CD4-positive, alpha-beta T cell treated with Interferon alpha-2 for 1 hour (primary cell): Measurements from ENCODE around the gene STK17A.
"Not testable (repeated sequence)": the region's sequence is repeated elsewhere in the genome, so short reads cannot be mapped to it uniquely, and the experiment has no call there.

Experiments
- DNase-seq, 2 donors: peaks; one replicate each; pipeline ENCODE4 v3.0.0-alpha.2; 2020 to 2022

The STK17A gene

DNA sequence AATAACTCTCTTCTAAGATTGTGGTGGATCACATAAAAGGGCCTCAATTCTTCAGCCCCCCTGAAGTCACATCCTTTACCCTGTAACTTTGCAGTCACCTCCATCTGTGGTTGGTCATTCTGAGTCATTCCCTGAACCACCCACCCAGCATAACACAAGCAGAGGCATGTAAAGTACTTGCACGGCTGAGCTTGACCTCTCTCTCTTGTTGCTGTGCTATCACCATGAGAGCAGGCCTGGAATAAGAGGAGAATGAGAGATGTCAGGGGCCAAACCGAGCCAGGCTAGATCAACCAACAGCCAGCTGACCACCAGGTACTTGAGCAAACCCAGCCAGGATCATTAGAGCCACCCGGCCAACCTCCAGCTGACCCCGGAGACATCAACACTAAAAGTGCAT, 13.5 kb upstream of the STK17A start:
- DNase-seq: no peak

DNA sequence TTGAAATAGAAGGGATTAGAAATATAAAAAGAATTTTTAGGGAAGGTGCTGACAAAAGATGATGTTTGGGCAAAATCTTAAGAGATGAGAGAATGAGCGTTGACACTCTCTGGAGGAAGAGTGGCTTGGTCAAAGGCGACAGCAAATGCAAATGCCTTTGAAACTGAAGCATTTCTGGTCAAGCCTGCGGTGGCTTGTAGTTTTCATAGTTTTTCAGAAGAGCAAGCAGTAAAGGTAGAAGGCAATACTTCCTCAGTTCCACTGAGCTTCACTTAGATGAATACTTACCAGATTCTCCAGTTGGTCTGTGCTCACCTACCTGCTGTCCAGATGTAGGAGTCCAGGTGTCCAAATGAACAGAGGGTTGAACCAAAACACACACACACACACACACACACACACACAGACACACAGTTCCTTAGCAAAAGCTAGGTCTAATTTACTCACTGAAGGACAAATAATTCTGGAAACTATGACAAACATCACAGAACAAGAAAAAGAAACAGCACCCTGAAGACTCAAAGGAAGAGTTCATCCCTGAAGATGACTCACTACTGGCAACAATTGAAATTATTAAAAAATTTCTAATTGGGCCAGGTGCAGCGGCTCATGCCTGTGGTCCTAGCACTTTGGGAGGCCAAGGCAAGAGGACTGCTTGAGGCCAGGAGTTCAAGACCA, 12.1 kb upstream of the STK17A start:
- no peak for DNase-seq

- peak; percentile 33 to 63 for DNase-seq
Observed at GRCh38 chr7:43572516-43573049, 10.3 kb upstream of the STK17A start.

DNA sequence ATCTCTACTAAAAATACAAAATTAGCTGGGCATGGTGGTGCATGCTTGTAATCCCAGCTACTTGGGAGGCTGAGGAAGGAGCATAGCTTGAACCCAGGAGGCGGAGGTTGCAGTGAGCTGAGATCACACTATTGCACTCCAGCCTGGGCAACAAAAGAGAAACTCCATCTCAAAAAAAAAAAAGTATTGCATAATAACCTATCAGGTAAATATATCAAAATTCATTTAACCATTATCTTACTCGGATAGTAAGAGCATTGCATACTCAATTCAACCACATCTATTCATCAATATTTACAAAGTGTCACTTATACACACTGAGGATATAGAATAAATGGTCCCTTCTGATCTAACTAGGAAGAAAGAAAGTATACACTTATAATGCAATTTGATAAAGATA, 9.1 kb upstream of the STK17A start:
- DNase-seq: not testable (repeated sequence)

GRCh38 chr7:43575506-43575905, 7.4 kb upstream of the STK17A start:
- DNase-seq: no peak

DNA sequence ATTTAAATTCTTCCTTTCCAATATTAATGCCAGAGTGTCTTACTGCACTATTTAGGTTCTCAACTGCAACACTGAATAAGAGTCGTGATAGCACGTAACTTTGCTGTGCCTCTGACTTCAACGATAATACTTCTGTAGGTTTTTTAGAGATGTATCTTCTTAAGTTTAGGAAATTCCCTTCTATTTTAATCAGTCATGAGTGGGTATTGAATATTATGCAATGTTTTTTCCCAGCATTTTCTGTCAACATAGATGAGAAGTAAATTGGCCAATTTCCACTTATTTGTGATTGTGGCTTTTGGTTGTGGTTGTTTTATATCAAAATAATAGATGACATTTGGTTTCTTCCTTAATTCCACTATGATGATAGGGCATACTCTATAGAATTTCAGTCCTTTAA, 6.7 kb upstream of the STK17A start:
- no peak for DNase-seq

- DNase-seq: no peak
Observed at GRCh38 chr7:43577485-43577951, 5.4 kb upstream of the STK17A start.

- DNase-seq: peak; percentile 57 to 79
Observed at GRCh38 chr7:43583424-43584194, 701 bp downstream of the STK17A start.

DNA sequence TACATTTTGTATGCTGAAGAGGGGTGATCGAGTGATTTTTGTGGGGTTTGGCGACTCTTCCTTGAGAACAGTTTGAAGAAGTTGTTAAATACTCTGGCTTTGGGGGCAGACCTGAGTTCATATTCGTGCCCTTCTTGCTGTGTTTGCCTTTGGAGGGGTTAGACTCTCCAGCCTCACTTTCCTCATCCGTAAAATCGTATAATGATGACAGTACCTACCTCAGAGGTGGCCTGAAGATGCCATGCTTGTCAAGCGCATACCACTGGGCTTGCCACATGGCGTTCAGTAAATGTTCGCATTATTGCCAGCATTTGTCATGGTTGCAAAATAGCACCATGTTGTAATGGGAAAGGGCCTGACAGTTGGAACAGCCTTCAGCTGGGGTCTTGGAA, 1.3 kb downstream of the STK17A start:
- DNase-seq: peak; percentile 15 to 57

GRCh38 chr7:43584733-43585132, 1.8 kb downstream of the STK17A start:
- DNase-seq: not testable (repeated sequence)

DNA sequence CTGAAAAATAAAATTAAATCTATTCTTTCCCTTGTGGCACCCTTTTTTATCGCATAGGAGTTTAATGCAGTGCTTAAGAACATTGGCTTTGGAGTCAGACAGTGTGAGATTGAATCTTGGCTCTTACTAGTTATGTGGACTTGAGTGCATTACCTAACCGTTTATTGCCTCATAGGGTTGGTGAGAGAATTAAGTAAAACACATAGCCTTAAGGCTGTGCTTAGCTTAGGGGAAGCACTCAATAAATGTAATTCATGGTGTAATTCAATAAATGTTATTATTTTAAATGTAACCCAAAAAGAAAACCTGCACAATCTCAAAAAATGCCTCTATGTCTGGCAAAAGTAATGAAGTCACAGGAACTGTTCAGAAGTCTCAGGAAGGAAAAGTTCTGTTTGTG, 2.7 kb downstream of the STK17A start:
- peak in 1 of 2 donors; percentile 53 for DNase-seq

- peak in 1 of 2 donors; percentile 76 for DNase-seq
Observed at GRCh38 chr7:43586251-43586900, 3.5 kb downstream of the STK17A start.

- DNase-seq: no peak
Observed at GRCh38 chr7:43588477-43589132, 5.7 kb downstream of the STK17A start.

DNA sequence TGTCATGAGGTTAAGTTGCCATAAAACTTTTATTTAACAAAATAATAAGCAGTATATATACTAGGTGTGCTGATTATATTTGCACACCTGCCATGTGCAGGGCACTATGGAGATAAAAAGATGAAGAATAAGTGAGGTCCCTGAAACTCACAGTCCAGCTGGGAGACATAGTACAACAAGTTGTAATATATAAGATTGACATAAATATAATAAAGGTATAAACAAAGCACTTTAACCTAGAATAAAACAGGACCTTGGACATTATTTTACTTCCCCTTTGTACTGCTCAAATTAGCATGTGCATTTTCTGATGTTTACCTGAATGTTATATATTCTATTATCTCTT, 6.2 kb downstream of the STK17A start:
- no peak for DNase-seq

DNA sequence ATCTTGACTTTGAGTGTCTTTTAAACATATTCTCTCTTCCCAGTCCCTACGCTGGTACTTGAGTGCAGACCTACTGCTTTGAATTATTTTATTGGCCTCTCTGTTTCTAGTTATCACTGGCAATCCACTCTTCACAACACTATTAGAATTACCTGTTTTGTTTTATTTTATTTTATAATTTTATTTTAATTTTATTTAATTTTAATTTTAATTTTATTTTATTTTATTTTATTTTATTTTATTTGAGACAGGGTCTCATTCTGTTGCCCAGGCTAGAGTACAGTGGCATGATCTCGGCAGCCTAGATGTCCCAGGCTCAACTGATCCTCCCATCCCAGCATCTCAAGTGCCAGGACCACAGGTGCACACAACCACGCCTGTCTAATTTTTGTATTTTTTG, 6.8 kb downstream of the STK17A start:
- DNase-seq: no peak

DNA sequence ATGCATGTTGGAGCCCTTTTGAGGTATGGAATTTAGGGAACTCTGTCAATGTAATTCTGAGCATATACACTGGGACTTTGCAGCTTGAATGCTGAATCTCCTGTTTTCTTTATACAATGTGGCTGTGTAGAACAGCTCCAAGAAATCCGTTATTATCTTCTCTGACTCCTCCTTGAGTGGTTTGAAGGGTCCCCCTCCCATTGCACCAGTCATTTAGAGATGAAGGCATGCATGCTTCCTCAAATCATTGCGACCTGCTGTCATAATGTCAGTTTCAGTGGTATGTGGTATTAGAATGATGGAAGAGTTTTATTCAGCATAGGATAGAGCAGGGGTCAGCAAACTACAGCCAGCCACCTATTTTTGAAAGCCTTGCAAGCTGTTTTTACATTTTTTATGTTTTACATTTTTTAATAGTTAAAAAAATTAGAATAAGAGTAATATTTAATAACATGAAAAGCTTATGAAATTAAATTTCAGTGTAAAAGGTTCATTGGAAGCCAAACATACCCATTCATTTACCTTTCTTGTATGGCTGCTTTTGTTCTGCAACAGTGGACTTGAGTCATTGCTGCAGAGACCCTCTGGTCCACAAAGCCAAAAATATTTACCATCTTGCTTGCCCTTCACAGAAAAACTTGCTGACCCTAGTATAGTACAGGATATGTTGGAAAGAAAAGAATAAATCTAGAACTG, 8.1 kb downstream of the STK17A start:
- no peak for DNase-seq

DNA sequence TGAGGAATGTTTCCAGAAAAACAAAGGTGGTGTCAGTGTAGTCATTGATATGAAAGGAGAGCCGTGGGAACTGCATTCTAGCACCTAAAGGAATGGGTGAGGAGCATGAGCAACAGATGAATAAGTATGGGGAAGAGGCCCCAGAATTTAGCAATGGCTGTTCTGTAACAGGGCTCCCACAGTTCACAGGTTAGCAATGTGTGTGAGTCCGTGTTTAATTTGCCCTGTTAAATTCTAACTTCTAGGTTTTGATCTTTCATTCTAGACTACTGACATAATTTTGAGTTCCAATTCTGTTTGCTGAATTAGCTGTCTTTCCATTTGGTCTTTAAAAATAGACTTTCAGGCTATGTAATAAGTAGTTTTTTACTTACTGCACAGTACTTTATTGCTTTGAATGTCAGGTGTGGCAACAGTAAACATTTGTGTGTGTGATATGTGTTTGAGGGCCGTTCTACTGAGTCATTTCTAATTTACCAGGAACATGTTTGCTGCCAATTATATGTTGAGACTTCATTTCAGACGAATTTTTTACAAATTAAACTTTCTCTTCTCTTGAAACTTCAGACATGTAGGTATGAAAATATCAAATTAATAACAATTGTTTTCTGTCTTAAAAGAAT, 8.8 kb downstream of the STK17A start:
- no peak for DNase-seq

- DNase-seq: no peak
Observed at GRCh38 chr7:43592326-43592725, 9.4 kb downstream of the STK17A start.

- DNase-seq: no peak
Observed at GRCh38 chr7:43593010-43593409, 10.1 kb downstream of the STK17A start.

- no peak for DNase-seq
Observed at GRCh38 chr7:43594020-43594419, 11.1 kb downstream of the STK17A start.

- not testable (repeated sequence) for DNase-seq
Observed at GRCh38 chr7:43596426-43596825, 13.5 kb downstream of the STK17A start.

- DNase-seq: no peak
Observed at GRCh38 chr7:43600056-43600455, 17.1 kb downstream of the STK17A start.
